Ureter (tissue), 1 donor: ENCODE measurements around the gene SNX30. TPM values are rescaled to one million over a fixed set of nuclear protein-coding genes. Genes with fewer than 3 reads are reported as not detected.

Experiments
- total RNA-seq: library from RNA; stranded (reverse); gene quantifications from one replicate; pipeline ENCODE4 v1.2.4, GENCODE V29; 2023
- donor health status: DM: yes; HTN: yes; CAD: no.

SNX30 gene
- total RNA-seq, 1 donor from 2014 or later, result 13.1 TPM

Other genes starting within 250 kb of the SNX30 start
- 29.1 TPM for gene INIP, start 32.6 kb upstream of the SNX30 start, total RNA-seq
- gene SLC46A2, start 140.1 kb downstream of the SNX30 start, total RNA-seq, result 4.2 TPM